Measurements from ENCODE around the gene MAP6D1.

MAP6D1 gene

DNA sequence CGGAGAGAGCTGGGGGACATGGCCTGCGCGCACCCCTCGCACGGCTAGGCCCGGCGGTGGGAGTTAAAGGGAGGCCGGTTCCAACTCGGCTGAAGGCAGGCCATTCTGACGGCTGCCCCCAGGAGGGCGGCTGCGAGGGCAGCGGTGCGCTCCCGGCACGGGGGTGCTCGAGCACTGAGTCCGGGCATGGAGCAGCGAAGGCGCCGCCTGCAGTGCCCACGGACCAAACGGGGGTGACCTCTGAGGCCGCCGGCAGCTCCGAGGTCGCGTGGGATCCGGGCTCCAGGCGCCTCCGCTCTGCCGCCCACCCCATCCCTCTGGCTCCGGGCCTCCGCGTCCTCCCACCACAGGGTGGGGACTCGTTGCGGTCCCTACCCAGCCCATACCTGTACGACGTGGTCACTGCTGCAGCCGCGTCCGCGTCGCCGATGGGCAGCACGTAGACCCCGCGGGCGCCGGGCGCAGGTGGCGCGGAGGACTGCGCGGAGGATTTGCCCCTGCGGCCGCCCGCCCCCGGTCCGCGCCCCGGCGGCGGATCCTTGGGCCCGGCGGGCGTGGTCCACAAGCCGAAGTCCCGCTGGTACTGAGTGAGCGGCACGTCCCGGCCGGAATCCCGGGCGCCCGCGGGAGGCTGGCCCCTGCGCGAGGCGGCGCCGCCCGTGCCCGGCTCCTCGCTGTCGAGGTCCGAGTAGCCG lies 469 bp downstream of the MAP6D1 start:
- peak in 5 of 58 donors; percentile 29 to 66 (median 42) for DNase-seq

- DNase-seq = no peak
Measured at GRCh38 chr3:183823963-183824362, 1.4 kb downstream of the MAP6D1 start.

- peak in 29 of 58 donors; percentile 17 to 73 (median 41) for DNase-seq
Measured at GRCh38 chr3:183822631-183823030, 2.7 kb downstream of the MAP6D1 start.

GRCh38 chr3:183819831-183820230 lies 5.5 kb downstream of the MAP6D1 start:
- no peak for DNase-seq

- peak in 53 of 58 donors; percentile 20 to 96 (median 82) for DNase-seq
Measured at GRCh38 chr3:183818706-183819624, 6.4 kb downstream of the MAP6D1 start.

- no peak for DNase-seq
Measured at GRCh38 chr3:183818041-183818620, 7.2 kb downstream of the MAP6D1 start.

DNA sequence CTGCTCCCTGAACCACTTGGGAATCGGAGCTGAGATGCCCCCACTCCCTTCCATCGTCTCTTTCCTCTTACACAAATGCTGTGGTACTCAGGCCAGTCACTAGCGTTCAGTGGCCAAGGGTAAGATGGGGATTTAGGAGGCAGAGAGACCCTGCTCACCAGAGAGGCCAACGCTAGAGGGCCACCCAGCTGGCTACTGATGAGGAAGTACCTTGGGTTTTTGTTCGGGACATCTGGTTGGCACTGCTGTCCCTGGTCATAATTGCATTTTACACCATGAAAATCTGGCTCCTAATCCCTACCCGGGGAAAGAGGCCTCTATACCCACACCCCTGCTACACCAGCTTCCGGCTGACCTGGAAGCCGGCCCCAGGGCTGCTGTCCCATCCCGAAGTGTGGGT lies 7.7 kb downstream of the MAP6D1 start:
- DNase-seq = no peak

DNA sequence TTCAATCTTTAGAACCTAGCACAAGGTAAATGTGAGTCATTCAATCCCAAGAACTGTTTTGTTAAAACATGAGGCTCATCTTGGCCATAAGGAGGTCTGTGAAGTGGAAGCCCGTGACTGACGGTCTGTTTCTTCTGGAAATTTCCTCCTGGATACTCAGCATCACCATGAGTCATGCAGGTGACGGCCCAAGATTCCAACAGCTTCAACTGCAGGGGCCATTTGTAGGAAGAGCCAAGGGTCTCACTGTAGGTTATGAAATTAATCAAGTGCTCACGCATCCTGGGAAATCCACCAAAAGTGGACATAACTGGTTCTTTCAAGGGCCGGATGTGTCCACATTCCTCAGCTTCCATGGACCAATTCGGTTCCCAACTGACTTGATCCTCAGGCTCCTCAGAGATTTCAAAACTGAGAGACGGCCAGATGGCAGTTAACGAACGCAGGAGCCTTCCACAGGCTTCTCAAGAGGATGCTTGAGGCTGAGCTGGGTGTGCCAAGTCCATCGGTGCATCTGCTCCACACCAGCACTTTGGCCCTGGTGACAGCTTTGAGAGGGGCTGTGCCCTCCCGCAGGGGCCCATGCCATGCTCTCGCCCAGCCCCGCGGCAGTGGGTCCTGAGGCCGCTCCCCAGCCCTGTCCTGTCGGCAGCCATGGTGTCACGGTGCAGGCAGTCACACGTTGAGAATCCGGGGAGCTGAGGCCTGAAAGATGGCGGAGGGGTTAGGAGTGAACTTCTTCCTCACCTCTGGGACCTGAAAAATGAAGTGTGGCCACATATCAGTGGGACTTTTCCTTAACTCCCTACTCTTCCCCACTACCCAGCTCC lies 8.5 kb downstream of the MAP6D1 start:
- no peak for DNase-seq

GRCh38 chr3:183815951-183816475 lies 9.4 kb downstream of the MAP6D1 start:
- no peak for DNase-seq

DNA sequence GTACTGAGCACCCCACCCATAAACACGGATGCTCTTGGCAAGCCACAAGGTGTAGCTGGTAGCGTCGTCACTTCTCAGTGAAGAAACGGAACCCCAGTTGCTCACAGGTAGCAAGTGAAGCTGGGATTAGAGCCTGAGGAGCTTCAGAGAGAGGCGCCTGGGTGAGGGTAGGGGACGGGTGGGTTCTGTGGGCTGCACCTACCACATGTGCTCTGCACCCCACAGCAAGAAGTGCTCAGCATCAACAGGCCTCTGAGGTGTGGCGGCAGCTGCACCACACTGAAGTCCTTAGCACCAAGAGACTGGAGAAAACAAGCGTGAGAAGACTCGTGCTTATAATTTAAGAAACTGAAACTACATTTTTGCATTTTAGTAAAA lies 9.8 kb downstream of the MAP6D1 start:
- no peak for DNase-seq

DNA sequence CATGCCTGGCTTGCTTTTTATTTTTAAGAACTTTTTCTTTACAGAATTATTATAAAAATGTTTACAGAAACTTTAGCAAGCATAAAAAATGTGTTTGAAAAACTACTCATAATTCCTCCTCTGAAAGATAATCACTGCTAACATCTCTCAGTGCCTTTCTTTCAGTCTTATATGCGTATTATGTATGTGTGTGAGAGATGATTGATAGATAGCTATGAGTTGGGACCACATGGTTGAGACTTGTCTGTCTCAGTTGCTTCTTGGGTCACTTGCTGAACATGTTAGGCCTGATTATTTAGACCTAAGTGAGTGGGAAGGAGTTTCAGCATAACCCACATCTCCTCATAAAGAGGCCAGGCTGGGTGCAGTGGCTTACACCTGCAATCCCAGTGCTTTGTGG lies 11.1 kb downstream of the MAP6D1 start:
- DNase-seq = no peak

- peak in 33 of 58 donors; percentile 10 to 81 (median 45) for DNase-seq
Measured at GRCh38 chr3:183812761-183813445, 12.5 kb downstream of the MAP6D1 start.

DNA sequence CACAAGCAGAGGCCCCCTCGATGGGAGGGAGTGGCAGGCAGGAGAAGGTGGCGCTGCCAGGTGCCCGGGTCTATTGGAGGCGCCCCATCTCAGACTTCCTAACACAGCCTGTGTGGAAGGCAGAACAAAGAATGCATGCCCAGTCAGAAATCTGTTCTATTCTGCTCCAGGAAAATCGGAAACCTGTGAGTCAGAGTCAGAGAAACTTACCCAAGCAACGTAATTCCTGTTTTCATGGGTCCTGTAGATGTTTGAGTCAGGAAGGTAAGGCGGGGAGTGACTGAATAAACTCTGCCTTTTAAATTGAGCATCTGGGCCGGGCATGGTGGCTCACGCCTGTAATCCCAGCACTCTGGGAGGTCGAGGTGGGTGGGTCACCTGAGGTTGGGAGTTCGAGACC lies 13.7 kb downstream of the MAP6D1 start:
- DNase-seq = no peak

DNA sequence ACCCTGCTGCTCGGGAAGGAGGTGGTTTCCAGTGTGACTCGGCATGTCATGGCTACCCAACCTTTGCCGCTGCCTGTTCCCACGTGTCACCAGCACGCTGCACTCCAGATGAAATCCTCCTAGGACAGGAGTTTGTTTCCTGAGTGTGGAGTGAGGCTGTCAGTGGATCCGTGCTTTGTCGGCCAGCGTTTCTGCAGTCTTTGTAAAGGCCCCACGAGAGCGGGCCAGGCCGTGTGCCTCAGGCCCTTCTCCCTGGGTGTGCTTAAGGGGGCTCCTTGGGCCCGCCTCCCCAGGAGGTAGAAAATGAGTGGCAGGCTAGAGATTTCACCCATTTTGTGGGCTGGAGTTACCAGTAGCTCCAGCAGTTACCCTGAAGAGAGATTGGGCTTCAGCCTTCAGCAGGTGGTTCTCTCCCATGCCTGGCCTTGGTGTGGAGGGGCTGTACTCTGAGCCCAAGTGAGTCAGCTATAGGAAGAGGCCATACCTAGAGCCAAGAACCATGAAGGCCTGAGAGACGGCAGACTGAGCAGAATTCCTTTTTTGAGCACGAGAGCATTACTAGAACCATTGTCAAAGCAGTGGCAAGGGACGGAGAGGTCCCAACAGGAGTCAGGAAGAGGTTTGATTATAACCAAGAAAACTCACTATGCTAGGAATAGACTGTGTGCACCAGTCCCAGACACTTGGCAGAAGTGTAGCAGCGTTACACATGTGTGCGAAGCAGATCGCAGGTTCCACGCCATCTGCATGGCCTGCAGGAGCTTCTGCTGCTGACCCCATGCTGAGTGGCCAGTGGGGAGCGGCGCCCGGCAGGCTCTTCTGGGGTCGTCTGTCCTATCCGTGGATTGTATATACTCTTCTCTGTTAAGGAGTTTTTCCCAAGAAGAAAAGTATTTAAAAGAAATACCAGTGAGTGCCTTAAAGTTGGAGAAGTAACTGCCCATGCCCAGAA lies 14.5 kb downstream of the MAP6D1 start:
- no peak for DNase-seq

DNA sequence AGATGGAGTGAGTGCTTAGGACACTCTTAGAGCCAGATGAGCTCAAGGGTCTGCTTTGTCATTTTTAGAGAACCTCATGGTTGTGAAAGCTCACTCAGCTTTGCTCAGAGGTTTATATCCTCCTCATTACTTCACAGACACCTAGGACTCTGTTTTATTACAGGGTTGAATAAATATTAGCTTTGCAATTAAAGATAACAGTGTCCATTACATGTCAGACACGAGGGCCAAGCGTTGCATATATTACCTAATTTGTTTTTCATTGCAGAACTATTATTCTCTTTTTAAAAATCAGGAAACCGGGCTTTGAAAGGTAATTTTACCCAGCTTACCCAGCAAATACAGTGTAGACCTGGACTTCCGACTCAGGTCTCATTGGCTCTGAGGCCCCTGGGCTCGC lies 16.1 kb downstream of the MAP6D1 start:
- DNase-seq = no peak

- DNase-seq = no peak
Measured at GRCh38 chr3:183808355-183808754, 17.0 kb downstream of the MAP6D1 start.

DNA sequence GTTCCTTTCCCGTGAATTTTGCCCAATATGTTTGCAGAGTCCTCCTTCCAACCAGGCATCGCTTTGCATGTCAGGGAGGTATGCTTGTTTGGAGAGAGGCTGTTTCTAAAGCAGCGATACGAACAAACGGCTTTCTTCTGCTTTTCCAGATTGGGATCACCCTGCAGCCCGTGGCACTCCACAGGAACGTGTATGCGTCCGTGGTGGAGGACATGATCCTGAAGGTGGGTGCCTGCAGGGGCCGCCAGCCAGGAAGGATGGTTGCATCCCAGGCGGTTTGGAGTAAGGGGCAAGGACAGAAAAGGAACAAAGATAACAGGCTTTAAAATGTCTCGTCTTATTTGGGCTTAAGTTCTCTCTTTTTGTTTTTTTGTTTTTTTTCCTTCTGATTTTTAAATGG lies 17.5 kb downstream of the MAP6D1 start:
- DNase-seq = no peak

DNA sequence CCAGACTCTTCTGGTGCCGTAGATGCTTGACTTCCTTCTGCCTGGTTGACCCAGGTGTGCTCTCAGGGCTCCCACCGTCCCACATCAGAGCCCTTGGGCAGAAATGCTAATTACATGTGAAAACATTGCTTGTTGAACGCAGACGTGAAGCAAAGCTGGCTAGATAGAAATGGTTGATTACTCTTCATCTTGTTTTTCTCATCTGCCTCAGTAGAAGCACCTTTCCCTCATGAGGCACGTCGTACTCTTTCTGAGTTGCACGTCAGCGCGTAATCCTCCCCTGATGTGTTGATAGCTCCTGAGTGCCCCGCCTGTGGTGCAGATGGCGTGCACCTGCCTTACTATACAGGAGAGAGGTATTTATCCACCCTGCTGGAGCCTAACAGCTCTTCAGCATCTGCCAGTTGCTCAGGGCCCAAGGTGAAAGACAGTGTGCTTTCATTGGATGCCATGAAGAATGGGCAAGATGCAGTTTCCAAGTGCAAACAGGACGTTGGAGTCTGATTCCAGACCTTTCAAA lies 18.1 kb downstream of the MAP6D1 start:
- DNase-seq = no peak

GRCh38 chr3:183802989-183803388 lies 22.4 kb downstream of the MAP6D1 start:
- peak in 7 of 58 donors; percentile 25 to 51 (median 35) for DNase-seq
